Right lobe of liver (tissue), 6 donors: ENCODE measurements around the gene MRPS6. TPM values are rescaled to one million over a fixed set of nuclear protein-coding genes. Genes with fewer than 3 reads are reported as not detected.
A peak's percentile ranks its signal among the peaks of the same experiment; 100 is the strongest.

Source experiments
- ATAC-seq, 4 donors: fragments of 200-7000 bp; cut with Tn5 transposase; one replicate each; pipeline ENCODE4 v1.9.1; 2020; ENCODE audit warnings: mild to moderate bottlenecking in 4 of 4, moderate library complexity in 4 of 4
- DNase-seq, 3 donors: peaks; one replicate each; pipeline ENCODE4 v3.0.0-alpha.2; 2020
- H3K27ac ChIP-seq, 3 donors: fragments of 200-600 bp; one replicate each; pipeline ENCODE4 v1.8.0; 2022
- H3K27me3 ChIP-seq, 2 donors: fragments of 200-600 bp; one replicate each; pipeline ENCODE4 v1.8.0; 2022
- H3K36me3 ChIP-seq, 4 donors: fragments of 200-600 bp; sonication (generic) in 1 of 4; one replicate each; pipeline versions ENCODE4 v1.5.1 to v1.8.0; 2017 to 2022; ENCODE audit warnings: control low read depth in 1 of 4
- H3K4me1 ChIP-seq, 4 donors: fragments of 200-600 bp; sonication (generic) in 1 of 4; one replicate each; pipeline versions ENCODE4 v1.5.1 to v1.8.0; 2017 to 2022; ENCODE audit warnings: control low read depth in 1 of 4
- H3K4me3 ChIP-seq, 3 donors: fragments of 200-600 bp; one replicate each; pipeline ENCODE4 v1.8.0; 2022
- H3K9me3 ChIP-seq, 4 donors: fragments of 200-600 bp; sonication (generic) in 1 of 4; one replicate each; pipeline versions ENCODE4 v1.5.1 to v1.8.0; 2017 to 2022; ENCODE audit warnings: control low read depth in 1 of 4
- CTCF ChIP-seq, 4 donors: fragments of 200-600 bp in 3 of 4; fragments of 450-650 bp in 1 of 4; IDR thresholded peaks; one replicate each; pipeline versions ENCODE4 v1.5.1 to v1.8.0; 2016 to 2022; ENCODE audit warnings: antibody characterized with exemption in 4 of 4, mild to moderate bottlenecking in 2 of 4
- POLR2A ChIP-seq: fragments of 450-650 bp; IDR thresholded peaks from one replicate; pipeline ENCODE4 v1.6.1; 2017; ENCODE audit warnings: antibody characterized with exemption, mild to moderate bottlenecking
- WGBS: methylation state at CpG from one replicate; pipeline ENCODE4 v1.1.6; 2018; ENCODE audit warnings: low coverage, low lambda C conversion rate; ENCODE audit not compliant: insufficient coverage; ENCODE audit errors: missing lambda C conversion rate; 5-methylcytosine and 5-hydroxymethylcytosine counted together
- intact Hi-C, 2 donors: fragments of 100-400 bp; cut with DNase I; formaldehyde crosslinking; loops; one replicate each; pipeline versions ENCODE4 v1.11.2 to v1.14.1; 2022
- total RNA-seq, 6 experiments: library from RNA; depleted of rRNA in 2 of 6; stranded (reverse); fragments of >200 nt in 2 of 6; fragmentation: NEBNext Ultra II Directional in 3 of 6; extraction: Animal tissue kit (Norgen Biotek cat#: 25700) in 3 of 6; gene quantifications; one replicate each; pipeline versions ENCODE4 v1.1.0 to v1.2.4, GENCODE V29; 2016 to 2023
- donor health status: DM: no; HTN: yes; CAD: no.
- donor health status: DM: no; HTN: no; CAD: no.
- donor health status: DM: no; HTN: no; CAD: no.
- donor health status: DM: no; HTN: yes; CAD: no.
- donor health status: DM: no; HTN: yes; CAD: no.

The MRPS6 gene
- total RNA-seq, 6 experiments from 2014 or later: 16.0 to 30.0 (median 24.5) TPM

DNA sequence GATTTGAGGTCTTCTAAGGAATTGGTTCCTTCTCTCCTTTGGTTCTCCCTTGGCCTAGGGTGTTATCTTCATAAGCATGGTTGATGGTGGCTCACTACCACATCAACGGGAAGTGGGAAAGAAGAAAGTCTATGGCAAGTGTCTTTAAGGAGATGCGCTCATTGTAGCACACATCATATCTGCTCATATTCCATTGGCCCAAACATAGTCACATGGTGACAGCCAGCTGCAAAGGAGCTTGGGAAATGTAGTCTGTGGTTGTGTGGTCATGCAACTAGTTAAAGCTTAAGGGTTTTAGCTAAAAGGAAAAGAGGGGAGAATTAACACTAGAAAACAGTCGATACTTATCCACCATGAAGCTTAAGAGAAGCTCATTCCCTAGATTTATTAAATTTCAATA, 11.4 kb upstream of the MRPS6 start:
- TF ChIP-seq CTCF (IDR thresholded peaks at IDR 0.05) (no peak), POLR2A (no peak)
- Histone ChIP-seq H3K27ac (no peak overlapping the region), H3K36me3 (no peaks in the 10 kb centered on the region), H3K9me3 (no peaks in the 10 kb centered on the region), H3K4me3 (no peak overlapping the region), H3K27me3 (no peaks in the 10 kb centered on the region), H3K4me1 (no peaks in the 10 kb centered on the region)
- ATAC-seq (no peak), DNase-seq (no peak)
- intact Hi-C loops: no loop called here
- 89% methylated on average over 2 of the region's 3 CpGs for WGBS

- no peak for ATAC-seq
- Histone ChIP-seq H3K36me3 (no peaks in the 10 kb centered on the region), H3K4me1 (no peaks in the 10 kb centered on the region), H3K4me3 (no peak overlapping the region), H3K9me3 (no peaks in the 10 kb centered on the region), H3K27me3 (no peaks in the 10 kb centered on the region), H3K27ac (no peak overlapping the region)
- no peak for TF ChIP-seq POLR2A
- TF ChIP-seq CTCF (IDR thresholded peaks at IDR 0.05): no peak
- intact Hi-C loops: no loop called here
- no peak for DNase-seq
- 50% methylated on average over 2 of the region's 3 CpGs for WGBS
Observed at GRCh38 chr21:34065027-34065426, 8.4 kb upstream of the MRPS6 start.

DNA sequence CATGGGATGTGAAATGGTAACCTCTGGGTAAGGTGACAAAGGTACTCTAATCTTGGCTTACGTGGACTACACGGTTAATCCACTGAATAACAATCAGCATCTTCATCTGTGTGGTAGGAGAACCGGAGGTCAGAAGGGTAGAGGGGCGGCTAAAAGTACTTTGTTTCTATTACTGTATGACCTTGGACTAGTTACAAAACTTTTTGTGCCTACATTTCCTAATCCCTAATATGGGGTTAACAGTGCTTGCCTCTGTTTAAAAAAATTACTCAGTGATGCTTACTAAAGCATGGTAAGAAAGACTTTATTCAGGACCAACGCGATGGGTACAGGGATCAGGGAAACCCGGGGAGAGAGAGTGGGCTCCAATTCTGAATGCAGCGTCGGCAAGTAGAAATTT, 1.7 kb upstream of the MRPS6 start:
- Histone ChIP-seq H3K27me3 (no peaks in the 10 kb centered on the region), H3K36me3 (no peaks in the 10 kb centered on the region), H3K4me3 (no peak overlapping the region), H3K9me3 (no peaks in the 10 kb centered on the region), H3K27ac (no peak overlapping the region), H3K4me1 (peaks cover 0 to 14% (median 3%) of the 10 kb centered on the region in 4 donors)
- no peak for TF ChIP-seq CTCF (IDR thresholded peaks at IDR 0.05)
- TF ChIP-seq POLR2A: no peak
- ATAC-seq: no peak
- intact Hi-C loops: no loop called here
- no peak for DNase-seq
- 88% methylated on average over 9 of the region's 9 CpGs for WGBS

DNA sequence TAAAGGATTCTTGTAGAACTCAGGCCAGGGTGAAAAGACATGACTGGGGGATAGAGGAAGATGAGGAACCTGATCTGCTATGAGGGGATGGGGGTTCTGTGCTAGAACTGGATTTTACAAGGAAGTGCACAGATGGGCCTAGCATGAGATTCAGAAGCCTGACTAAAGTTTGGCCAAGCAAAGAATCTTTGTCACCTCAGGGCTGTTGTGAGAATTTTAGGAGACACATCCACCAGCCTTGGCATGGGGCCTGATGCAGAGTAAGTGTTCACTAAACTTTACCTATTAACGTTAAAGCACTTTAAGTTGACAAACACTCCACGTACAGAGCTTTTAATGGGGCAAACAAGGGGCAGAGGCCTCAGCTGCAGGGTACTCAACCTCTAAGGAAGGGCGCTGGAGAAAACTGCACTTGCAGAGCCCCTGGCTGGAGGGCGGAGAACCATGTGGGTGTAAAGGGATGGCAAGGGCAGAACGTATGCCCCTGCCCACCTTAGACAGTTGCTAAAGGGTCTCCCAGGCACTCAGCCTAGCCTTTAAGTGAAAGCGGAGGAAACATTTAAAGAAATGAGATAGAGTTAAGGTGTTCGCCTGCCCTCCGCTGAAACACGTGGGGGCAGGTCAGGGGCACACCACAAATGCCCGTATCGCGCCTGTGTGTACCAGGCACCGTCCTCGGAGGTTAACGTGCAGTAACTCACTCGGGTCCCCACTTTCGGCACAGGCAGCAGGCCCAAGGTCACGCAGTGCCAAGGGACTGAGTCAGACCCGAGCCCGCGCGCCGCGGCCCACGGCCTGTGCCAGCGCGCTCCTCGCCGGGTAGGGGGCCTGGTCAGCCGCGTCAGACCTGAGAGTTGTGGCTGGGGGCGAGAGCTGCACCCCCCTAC, 990 bp upstream of the MRPS6 start:
- TF ChIP-seq CTCF (IDR thresholded peaks at IDR 0.05) (no peak), POLR2A (no peak)
- DNase-seq: peak in 2 of 3 donors; percentile 67 to 74
- intact Hi-C loops: no loop called here

More for the DNA sequence above, 990 bp upstream of the MRPS6 start:
- WGBS: 73% methylated on average over 16 of the region's 32 CpGs
- peak; percentile 34 to 49 (median 38) for ATAC-seq
- Histone ChIP-seq H3K27ac (peak overlapping the region; percentile 91 to 99 (median 97)), H3K9me3 (no peaks in the 10 kb centered on the region), H3K36me3 (no peaks in the 10 kb centered on the region), H3K4me3 (peak overlapping the region; percentile 56 to 75 (median 62)), H3K4me1 (peaks cover 0 to 14% (median 3%) of the 10 kb centered on the region in 4 donors), H3K27me3 (no peaks in the 10 kb centered on the region)
